22Rv1 (cell line): ENCODE measurements around the gene C2CD4D.
"Not testable (repeated sequence)": the region's sequence is repeated elsewhere in the genome, so short reads cannot be mapped to it uniquely, and the experiment has no call there.

ENCODE experiments used
- ZFX ChIP-seq: fragments of 450-650 bp; IDR thresholded peaks from 2 replicates; pipeline ENCODE4 v1.6.1; 2017; ENCODE audit warnings: antibody characterized with exemption, borderline replicate concordance
- TF ChIP-seq, protein P1 (sequence below): fragments of 450-650 bp; IDR thresholded peaks from 2 replicates; pipeline ENCODE4 v1.5.1; 2017; ENCODE audit warnings: mild to moderate bottlenecking

GRCh38 chr1:151855516-151855915 is 15.9 kb upstream of the C2CD4D start:
- TF ChIP-seq, protein P1, sequence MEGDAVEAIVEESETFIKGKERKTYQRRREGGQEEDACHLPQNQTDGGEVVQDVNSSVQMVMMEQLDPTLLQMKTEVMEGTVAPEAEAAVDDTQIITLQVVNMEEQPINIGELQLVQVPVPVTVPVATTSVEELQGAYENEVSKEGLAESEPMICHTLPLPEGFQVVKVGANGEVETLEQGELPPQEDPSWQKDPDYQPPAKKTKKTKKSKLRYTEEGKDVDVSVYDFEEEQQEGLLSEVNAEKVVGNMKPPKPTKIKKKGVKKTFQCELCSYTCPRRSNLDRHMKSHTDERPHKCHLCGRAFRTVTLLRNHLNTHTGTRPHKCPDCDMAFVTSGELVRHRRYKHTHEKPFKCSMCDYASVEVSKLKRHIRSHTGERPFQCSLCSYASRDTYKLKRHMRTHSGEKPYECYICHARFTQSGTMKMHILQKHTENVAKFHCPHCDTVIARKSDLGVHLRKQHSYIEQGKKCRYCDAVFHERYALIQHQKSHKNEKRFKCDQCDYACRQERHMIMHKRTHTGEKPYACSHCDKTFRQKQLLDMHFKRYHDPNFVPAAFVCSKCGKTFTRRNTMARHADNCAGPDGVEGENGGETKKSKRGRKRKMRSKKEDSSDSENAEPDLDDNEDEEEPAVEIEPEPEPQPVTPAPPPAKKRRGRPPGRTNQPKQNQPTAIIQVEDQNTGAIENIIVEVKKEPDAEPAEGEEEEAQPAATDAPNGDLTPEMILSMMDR = not testable (repeated sequence)
- TF ChIP-seq ZFX = not testable (repeated sequence)
